Gastroesophageal sphincter (tissue), 3 donors: ENCODE data around the gene GIPC2.

Experiments used
- CTCF ChIP-seq, 4 experiments: fragments of 200-600 bp in 2 of 4; fragments of 450-650 bp in 2 of 4; sonication (generic) in 1 of 4; IDR thresholded peaks; one replicate each; pipeline ENCODE4 v1.5.1; 2017 to 2019; ENCODE audit warnings: antibody characterized with exemption in 4 of 4, mild to moderate bottlenecking in 2 of 4, moderate library complexity in 2 of 4
- EP300 ChIP-seq: sonication (generic); formaldehyde crosslinking; IDR thresholded peaks from one replicate; pipeline ENCODE4 v1.6.1; 2017; ENCODE audit warnings: antibody characterized with exemption, mild to moderate bottlenecking
- POLR2A ChIP-seq, 2 donors: fragments of 450-650 bp; IDR thresholded peaks; one replicate each; pipeline ENCODE4 v1.6.1; 2017; ENCODE audit warnings: antibody characterized with exemption in 2 of 2, mild to moderate bottlenecking in 2 of 2, moderate library complexity in 1 of 2
- POLR2AphosphoS5 ChIP-seq: sonication (generic); formaldehyde crosslinking; IDR thresholded peaks from one replicate; pipeline ENCODE4 v1.6.1; 2017; ENCODE audit warnings: antibody characterized with exemption

- TF ChIP-seq CTCF (IDR thresholded peaks at IDR 0.05) (peak; percentile 83 to 93 (median 84)), POLR2AphosphoS5 (peak; percentile 9), POLR2A (IDR thresholded peaks at IDR 0.05) (no peak), EP300 (no peak)
These were observed 99.4 kb downstream of the GIPC2 start for GRCh38 chr1:78145105-78145580.
